Osteoblast (primary cell): Measurements from ENCODE around the gene TMEM18. TPM values are rescaled to one million over a fixed set of nuclear protein-coding genes. Genes with fewer than 3 reads are reported as not detected.
A peak's percentile ranks its signal among the peaks of the same experiment; 100 is the strongest.

ENCODE experiments used
- DNase-seq: peaks from one replicate; pipeline ENCODE4 v3.0.0; 2011; ENCODE audit warnings: low spot score, mixed read lengths; ENCODE audit not compliant: insufficient read length; ENCODE audit errors: missing footprints
- H2AFZ ChIP-seq: 2 replicates; pipeline ENCODE4 v1.6.0; 2011; ENCODE audit warnings: mild to moderate bottlenecking, low read length
- H3K27ac ChIP-seq: 2 replicates; pipeline ENCODE4 v1.5.1; 2011; ENCODE audit warnings: mild to moderate bottlenecking, low read depth, low read length, moderate library complexity
- H3K27me3 ChIP-seq: 2 replicates; pipeline ENCODE4 v1.6.0; 2012; ENCODE audit warnings: mild to moderate bottlenecking, control low read depth, inconsistent platforms, low read length, moderate library complexity; ENCODE audit not compliant: insufficient read depth
- H3K36me3 ChIP-seq: 2 replicates; pipeline ENCODE4 v1.5.1; 2011; ENCODE audit warnings: mild to moderate bottlenecking, low read length, control low read depth, moderate library complexity; ENCODE audit not compliant: insufficient read depth
- H3K4me1 ChIP-seq: 2 replicates; pipeline ENCODE4 v1.5.1; 2011; ENCODE audit warnings: mild to moderate bottlenecking, low read length, control low read depth, moderate library complexity; ENCODE audit not compliant: insufficient read depth
- H3K4me2 ChIP-seq: 2 replicates; pipeline ENCODE4 v1.6.0; 2011; ENCODE audit warnings: mild to moderate bottlenecking, low read length; ENCODE audit not compliant: insufficient read depth
- H3K4me3 ChIP-seq: fragments of 200-600 bp; sonication (generic); 3 replicates; pipeline ENCODE4 v1.5.1; 2012; ENCODE audit warnings: mild to moderate bottlenecking, low read length, inconsistent platforms; ENCODE audit not compliant: insufficient read depth
- H3K79me2 ChIP-seq: 2 replicates; pipeline ENCODE4 v1.6.0; 2012; ENCODE audit warnings: mild to moderate bottlenecking, low read length, control low read depth, inconsistent platforms; ENCODE audit not compliant: insufficient read depth
- H3K9me3 ChIP-seq: 2 replicates; pipeline ENCODE4 v1.5.1; 2011; ENCODE audit warnings: low read depth, low read length, control low read depth
- H4K20me1 ChIP-seq: 2 replicates; pipeline ENCODE4 v1.6.0; 2012; ENCODE audit warnings: mild to moderate bottlenecking, low read length, control low read depth; ENCODE audit not compliant: insufficient read depth
- total RNA-seq: library from RNA; depleted of rRNA; stranded (reverse); fragments of >200 nt; gene quantifications from 2 replicates; pipeline ENCODE4 v1.2.3, GENCODE V29; 2012
- TF ChIP-seq, protein P1 (sequence below): IDR thresholded peaks from 2 replicates; pipeline ENCODE4 v1.5.1; 2011; ENCODE audit warnings: mild to moderate bottlenecking, low read depth, low read length, moderate library complexity; ENCODE audit errors: extremely low read depth

The TMEM18 gene
- total RNA-seq, 1 donor: 15.9 TPM

DNA sequence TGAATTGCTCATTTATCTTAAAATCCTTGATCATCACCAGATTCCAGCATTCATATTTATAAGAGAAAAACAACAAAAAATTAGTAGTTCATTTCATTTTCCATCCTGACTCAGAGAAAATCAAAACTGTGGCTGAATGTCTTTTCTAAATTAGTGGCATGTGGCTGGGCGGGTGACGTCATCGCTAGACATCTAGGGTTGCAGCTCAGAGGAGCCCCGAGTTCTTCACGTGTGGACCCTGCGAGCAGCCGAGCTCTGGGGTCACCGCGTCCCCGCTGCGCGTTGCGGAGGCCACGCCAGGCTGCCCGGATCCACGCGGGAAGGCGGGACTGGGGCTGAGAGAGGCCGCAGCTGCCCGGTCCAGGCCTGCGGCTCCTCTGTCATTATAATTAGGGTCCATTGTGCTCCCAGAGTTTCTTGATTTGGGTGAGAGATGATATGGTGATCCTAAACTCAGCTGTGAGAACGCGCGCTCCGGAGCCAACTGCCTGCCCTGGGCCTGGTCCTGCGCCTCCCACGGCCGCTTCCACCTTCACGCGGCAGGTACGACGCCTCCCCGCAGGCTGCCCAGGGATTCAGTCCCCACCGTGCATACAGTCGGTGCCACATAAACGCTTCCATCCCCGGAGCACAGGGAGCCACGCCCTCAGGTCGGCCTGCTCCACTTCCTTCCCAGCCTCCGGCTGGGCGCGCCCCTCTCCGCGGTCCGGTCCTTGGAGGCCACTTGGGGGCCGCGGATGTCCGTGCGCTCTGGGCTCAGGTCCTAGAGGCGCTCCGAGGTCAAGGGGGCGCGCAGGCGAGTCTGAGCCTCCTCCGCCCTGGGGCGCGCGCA is 56.5 kb downstream of the TMEM18 start:
- no peak for DNase-seq
- Histone ChIP-seq H2AFZ (no peak overlapping the region), H3K4me3 (no peak overlapping the region), H3K79me2 (no peaks in the 10 kb centered on the region), H4K20me1 (no peaks in the 10 kb centered on the region), H3K4me1 (no peaks in the 10 kb centered on the region), H3K4me2 (no peak overlapping the region), H3K36me3 (no peaks in the 10 kb centered on the region), H3K27me3 (no peaks in the 10 kb centered on the region), H3K27ac (no peak overlapping the region), H3K9me3 (peaks cover 2% of the 10 kb centered on the region)
- TF ChIP-seq, protein P1, sequence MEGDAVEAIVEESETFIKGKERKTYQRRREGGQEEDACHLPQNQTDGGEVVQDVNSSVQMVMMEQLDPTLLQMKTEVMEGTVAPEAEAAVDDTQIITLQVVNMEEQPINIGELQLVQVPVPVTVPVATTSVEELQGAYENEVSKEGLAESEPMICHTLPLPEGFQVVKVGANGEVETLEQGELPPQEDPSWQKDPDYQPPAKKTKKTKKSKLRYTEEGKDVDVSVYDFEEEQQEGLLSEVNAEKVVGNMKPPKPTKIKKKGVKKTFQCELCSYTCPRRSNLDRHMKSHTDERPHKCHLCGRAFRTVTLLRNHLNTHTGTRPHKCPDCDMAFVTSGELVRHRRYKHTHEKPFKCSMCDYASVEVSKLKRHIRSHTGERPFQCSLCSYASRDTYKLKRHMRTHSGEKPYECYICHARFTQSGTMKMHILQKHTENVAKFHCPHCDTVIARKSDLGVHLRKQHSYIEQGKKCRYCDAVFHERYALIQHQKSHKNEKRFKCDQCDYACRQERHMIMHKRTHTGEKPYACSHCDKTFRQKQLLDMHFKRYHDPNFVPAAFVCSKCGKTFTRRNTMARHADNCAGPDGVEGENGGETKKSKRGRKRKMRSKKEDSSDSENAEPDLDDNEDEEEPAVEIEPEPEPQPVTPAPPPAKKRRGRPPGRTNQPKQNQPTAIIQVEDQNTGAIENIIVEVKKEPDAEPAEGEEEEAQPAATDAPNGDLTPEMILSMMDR: no peak

DNA sequence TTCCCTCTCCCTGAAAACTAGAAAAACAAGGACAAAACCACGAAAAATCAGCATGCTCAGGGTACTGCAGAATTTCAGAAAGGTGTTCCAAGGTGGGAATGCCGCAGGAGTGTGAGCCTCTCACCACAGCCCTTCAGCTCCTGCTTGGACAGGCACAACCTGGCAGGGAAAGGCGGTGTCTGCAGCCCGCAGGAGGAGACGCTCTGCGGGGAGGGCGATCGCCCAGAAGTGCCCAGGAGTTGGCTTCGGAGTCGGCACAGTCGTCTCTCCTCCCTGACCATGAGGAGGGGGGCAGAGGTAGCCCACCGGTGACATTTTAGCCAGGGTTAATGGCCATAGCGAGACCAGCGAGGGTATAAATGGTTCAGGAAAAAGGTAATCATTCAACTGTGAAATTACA is 57.2 kb downstream of the TMEM18 start:
- H3K4me2 ChIP-seq: peak overlapping the region; percentile 23
- no peaks in the 10 kb centered on the region for H4K20me1 ChIP-seq
- no peak overlapping the region for H3K27ac ChIP-seq
- no peaks in the 10 kb centered on the region for H3K36me3 ChIP-seq
- TF ChIP-seq, protein P1: no peak
- no peaks in the 10 kb centered on the region for H3K27me3 ChIP-seq
- DNase-seq: no peak
- no peaks in the 10 kb centered on the region for H3K4me1 ChIP-seq
- no peaks in the 10 kb centered on the region for H3K79me2 ChIP-seq
- H2AFZ ChIP-seq: no peak overlapping the region
- H3K4me3 ChIP-seq: no peak overlapping the region
- peaks cover 2% of the 10 kb centered on the region for H3K9me3 ChIP-seq

DNA sequence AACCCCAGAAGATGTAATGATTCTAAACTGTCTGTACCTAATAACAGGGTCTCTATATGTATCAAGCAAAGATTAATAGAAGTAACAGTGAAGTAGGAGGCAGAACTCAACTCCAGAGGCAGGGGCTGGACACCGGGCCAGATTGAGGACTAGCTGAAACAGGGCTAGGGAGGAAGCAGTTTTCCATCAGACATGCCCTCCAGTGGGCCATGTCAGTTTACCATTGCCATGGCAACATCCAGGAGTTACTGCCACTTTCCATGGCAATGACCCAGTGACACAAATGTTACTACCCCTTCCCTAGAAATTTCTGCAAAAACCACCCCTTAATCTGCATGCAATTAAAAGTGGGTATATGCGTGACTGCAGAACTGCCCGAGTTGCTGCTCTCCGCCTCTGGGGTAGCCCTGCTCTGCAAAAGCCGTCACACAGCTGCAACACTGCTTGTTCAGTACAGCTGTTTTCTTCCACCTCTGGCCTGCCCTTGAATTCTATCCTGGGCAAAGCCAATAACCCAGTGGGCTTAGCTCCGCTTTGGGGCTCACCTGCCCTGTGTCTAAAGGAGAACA is 58.7 kb downstream of the TMEM18 start:
- Histone ChIP-seq H3K79me2 (no peaks in the 10 kb centered on the region), H3K36me3 (no peaks in the 10 kb centered on the region), H3K27ac (no peak overlapping the region), H3K27me3 (no peaks in the 10 kb centered on the region), H3K9me3 (peaks cover 2% of the 10 kb centered on the region), H2AFZ (no peak overlapping the region), H3K4me1 (no peaks in the 10 kb centered on the region), H3K4me3 (no peak overlapping the region), H3K4me2 (no peak overlapping the region), H4K20me1 (no peaks in the 10 kb centered on the region)
- DNase-seq: no peak
- TF ChIP-seq, protein P1: no peak

DNA sequence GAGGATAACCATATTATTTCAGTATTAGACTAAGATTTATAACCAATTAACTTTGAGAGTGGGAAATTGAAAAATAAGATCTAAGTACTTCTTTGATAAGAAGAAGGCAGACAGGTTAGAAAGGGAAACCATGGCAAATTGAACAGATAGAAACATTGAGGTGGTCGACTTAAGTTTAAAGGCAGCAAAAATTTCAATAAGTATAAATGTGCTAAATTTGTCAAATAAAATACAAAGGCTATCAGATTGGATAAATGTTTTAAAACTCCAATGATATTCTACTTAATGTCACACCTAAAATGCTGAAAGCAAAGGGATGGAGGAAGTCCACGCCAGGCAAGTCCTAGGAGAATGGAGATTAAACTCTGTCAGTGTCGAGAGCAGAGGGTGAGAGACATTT is 59.2 kb downstream of the TMEM18 start:
- H3K27me3 ChIP-seq: no peaks in the 10 kb centered on the region
- no peaks in the 10 kb centered on the region for H4K20me1 ChIP-seq
- H3K27ac ChIP-seq: no peak overlapping the region
- DNase-seq: no peak
- peaks cover 2% of the 10 kb centered on the region for H3K9me3 ChIP-seq
- H3K4me1 ChIP-seq: no peaks in the 10 kb centered on the region
- no peak overlapping the region for H2AFZ ChIP-seq
- no peaks in the 10 kb centered on the region for H3K79me2 ChIP-seq
- no peak overlapping the region for H3K4me3 ChIP-seq
- TF ChIP-seq, protein P1: no peak
- no peaks in the 10 kb centered on the region for H3K36me3 ChIP-seq
- H3K4me2 ChIP-seq: no peak overlapping the region
